OCI-LY1 (cell line): ENCODE results near the gene GPR135.
"Not testable (repeated sequence)": the region's sequence is repeated elsewhere in the genome, so short reads cannot be mapped to it uniquely, and the experiment has no call there.

Experiments used
- H2AFZ ChIP-seq: fragments of 200-600 bp; sonication (generic), shearing (Covaris generic); 2 replicates; pipeline ENCODE4 v1.6.0; 2014; ENCODE audit warnings: antibody characterized with exemption, mild to moderate bottlenecking, low read length
- H3F3A ChIP-seq: fragments of 200-600 bp; sonication (generic), shearing (Covaris generic); 2 replicates; pipeline ENCODE4 v1.6.0; 2014; ENCODE audit warnings: mild to moderate bottlenecking, antibody characterized with exemption, low read length, moderate library complexity; ENCODE audit not compliant: insufficient read depth
- H3K27ac ChIP-seq: fragments of 200-600 bp; sonication (generic); 2 replicates; pipeline ENCODE4 v1.5.1; 2014; ENCODE audit warnings: low read length, mixed run types, mild to moderate bottlenecking, low read depth; ENCODE audit not compliant: poor library complexity, severe bottlenecking
- H3K27me3 ChIP-seq: fragments of 200-600 bp; sonication (generic); 2 replicates; pipeline ENCODE4 v1.6.0; 2014; ENCODE audit warnings: antibody characterized with exemption, mild to moderate bottlenecking, low read length, moderate library complexity; ENCODE audit not compliant: insufficient read depth
- H3K36me3 ChIP-seq: fragments of 200-600 bp; sonication (generic); 2 replicates; pipeline ENCODE4 v1.6.1; 2014; ENCODE audit warnings: mild to moderate bottlenecking, antibody characterized with exemption, low read length, moderate library complexity, mixed read lengths; ENCODE audit not compliant: insufficient read depth
- H3K4me1 ChIP-seq: fragments of 200-600 bp; sonication (generic); 2 replicates; pipeline ENCODE4 v1.5.1; 2014; ENCODE audit warnings: mild to moderate bottlenecking, low read length, moderate library complexity; ENCODE audit not compliant: insufficient read depth, severe bottlenecking
- H3K4me2 ChIP-seq: fragments of 200-600 bp; sonication (generic), shearing (Covaris generic); 2 replicates; pipeline ENCODE4 v1.6.1; 2014; ENCODE audit warnings: low read length
- H3K4me3 ChIP-seq: fragments of 200-600 bp; sonication (generic); 2 replicates; pipeline ENCODE4 v1.5.1; 2014; ENCODE audit warnings: low read length, low read depth, mild to moderate bottlenecking, mixed read lengths; ENCODE audit not compliant: poor library complexity, severe bottlenecking
- H3K79me2 ChIP-seq: fragments of 200-600 bp; shearing (Covaris generic); 2 replicates; pipeline ENCODE4 v1.6.1; 2016; ENCODE audit warnings: mixed run types, low read length, mixed read lengths; ENCODE audit not compliant: insufficient read depth
- H3K9ac ChIP-seq: fragments of 200-600 bp; sonication (generic), shearing (Covaris generic); 2 replicates; pipeline ENCODE4 v1.6.1; 2014; ENCODE audit warnings: mild to moderate bottlenecking, low read length, mixed read lengths
- H3K9me2 ChIP-seq: fragments of 200-600 bp; sonication (generic), shearing (Covaris generic); 2 replicates; pipeline ENCODE4 v1.6.1; 2014; ENCODE audit warnings: low read depth, mild to moderate bottlenecking, low read length, mixed read lengths
- H3K9me3 ChIP-seq: fragments of 200-600 bp; shearing (Covaris generic); 2 replicates; pipeline ENCODE4 v1.6.1; 2014; ENCODE audit warnings: low read length, mixed read lengths
- H4K20me1 ChIP-seq: fragments of 200-600 bp; sonication (generic), shearing (Covaris generic); 2 replicates; pipeline ENCODE4 v1.6.0; 2016; ENCODE audit warnings: mild to moderate bottlenecking, low read length; ENCODE audit not compliant: insufficient read depth
- CTCF ChIP-seq: fragments of 200-600 bp; sonication (generic), shearing (Covaris generic); IDR thresholded peaks from 2 replicates; pipeline ENCODE4 v1.5.1; 2017; ENCODE audit warnings: mild to moderate bottlenecking, antibody characterized with exemption, low read length, moderate library complexity, mixed read lengths
- EZH2 ChIP-seq: fragments of 200-600 bp; sonication (generic), shearing (Covaris generic); IDR thresholded peaks from 2 replicates; pipeline ENCODE4 v1.8.0; 2017; ENCODE audit warnings: borderline replicate concordance, mixed run types, mild to moderate bottlenecking, antibody characterized with exemption, low read length, moderate library complexity, mixed read lengths

GPR135 gene

GRCh38 chr14:59451849-59452248 is 13.3 kb downstream of the GPR135 start:
- Histone ChIP-seq H3K27ac (no peak overlapping the region), H3K79me2 (no peaks in the 10 kb centered on the region), H3K9me2 (no peaks in the 10 kb centered on the region), H3K4me2 (no peak overlapping the region), H3K27me3 (no peaks in the 10 kb centered on the region), H3F3A (no peaks in the 10 kb centered on the region), H2AFZ (no peak overlapping the region), H3K9me3 (no peaks in the 10 kb centered on the region), H4K20me1 (no peaks in the 10 kb centered on the region), H3K4me1 (no peaks in the 10 kb centered on the region), H3K4me3 (no peak overlapping the region), H3K36me3 (no peaks in the 10 kb centered on the region), H3K9ac (no peak overlapping the region)
- TF ChIP-seq CTCF (no peak), EZH2 (no peak)

DNA sequence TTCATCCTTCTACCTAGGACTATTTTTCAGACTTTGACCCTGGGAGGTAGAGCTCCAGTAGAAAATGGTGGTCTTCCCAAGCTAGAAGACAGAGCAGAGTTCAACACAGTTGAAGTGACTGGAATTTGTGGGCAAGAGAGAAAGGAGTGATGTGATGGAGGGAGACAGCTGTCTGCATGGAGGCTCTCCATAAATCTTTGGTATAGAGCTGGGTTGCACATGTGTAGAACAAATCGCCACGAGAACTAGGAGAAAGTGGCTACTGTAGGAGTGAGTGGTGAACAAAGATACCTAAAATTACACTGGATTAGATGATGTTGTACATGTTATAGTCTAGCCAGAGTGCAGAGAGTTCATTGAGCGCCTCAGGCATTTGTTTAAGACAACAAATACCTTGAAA is 14.5 kb downstream of the GPR135 start:
- Histone ChIP-seq H3K27me3 (no peaks in the 10 kb centered on the region), H3K4me3 (no peak overlapping the region), H3K4me2 (no peak overlapping the region), H3K79me2 (no peaks in the 10 kb centered on the region), H3K4me1 (no peaks in the 10 kb centered on the region), H2AFZ (no peak overlapping the region), H4K20me1 (no peaks in the 10 kb centered on the region), H3K9me2 (no peaks in the 10 kb centered on the region), H3F3A (no peaks in the 10 kb centered on the region), H3K36me3 (no peaks in the 10 kb centered on the region), H3K27ac (no peak overlapping the region), H3K9me3 (no peaks in the 10 kb centered on the region), H3K9ac (no peak overlapping the region)
- TF ChIP-seq CTCF (no peak), EZH2 (no peak)

- H2AFZ ChIP-seq, H3K4me3 ChIP-seq, H3K27me3 ChIP-seq, H3K9ac ChIP-seq, H3K79me2 ChIP-seq, H3K9me3 ChIP-seq, H3K36me3 ChIP-seq, H3K27ac ChIP-seq, H4K20me1 ChIP-seq, H3K9me2 ChIP-seq, H3F3A ChIP-seq, H3K4me2 ChIP-seq, H3K4me1 ChIP-seq: not testable (repeated sequence)
Observed at GRCh38 chr14:59448673-59449072, 16.5 kb downstream of the GPR135 start.

- peaks cover 19% of the 10 kb centered on the region for H3K4me1 ChIP-seq
- H3F3A ChIP-seq: no peaks in the 10 kb centered on the region
- H3K27me3 ChIP-seq: no peaks in the 10 kb centered on the region
- no peaks in the 10 kb centered on the region for H3K36me3 ChIP-seq
- H3K9me3 ChIP-seq: no peaks in the 10 kb centered on the region
- H3K9ac ChIP-seq: no peak overlapping the region
- no peaks in the 10 kb centered on the region for H4K20me1 ChIP-seq
- H3K4me2 ChIP-seq: no peak overlapping the region
- TF ChIP-seq CTCF: no peak
- TF ChIP-seq EZH2: no peak
- no peak overlapping the region for H2AFZ ChIP-seq
- no peaks in the 10 kb centered on the region for H3K79me2 ChIP-seq
- H3K4me3 ChIP-seq: no peak overlapping the region
- H3K27ac ChIP-seq: no peak overlapping the region
- H3K9me2 ChIP-seq: no peaks in the 10 kb centered on the region
Observed at GRCh38 chr14:59439256-59439965, 25.8 kb downstream of the GPR135 start.
